HG02678 (cell line): Measurements from ENCODE around the gene SPEN.
"Not testable (repeated sequence)": the region's sequence is repeated elsewhere in the genome, so short reads cannot be mapped to it uniquely, and the experiment has no call there.

Source experiments
- ATAC-seq: cut with Tn5 transposase; IDR thresholded peaks from one replicate; pipeline ENCODE4 v1.9.1; 2021; ENCODE audit warnings: mild to moderate bottlenecking, moderate library complexity; ENCODE audit not compliant: unreplicated experiment

The SPEN gene

GRCh38 chr1:15834406-15835204, 12.9 kb upstream of the SPEN start:
- ATAC-seq = peak; percentile 48

GRCh38 chr1:15835205-15835740, 12.2 kb upstream of the SPEN start:
- peak; percentile 7 for ATAC-seq

GRCh38 chr1:15835741-15836510, 11.6 kb upstream of the SPEN start:
- peak; percentile 50 for ATAC-seq

- not testable (repeated sequence) for ATAC-seq
Observed at GRCh38 chr1:15836511-15836771, 11.1 kb upstream of the SPEN start.

DNA sequence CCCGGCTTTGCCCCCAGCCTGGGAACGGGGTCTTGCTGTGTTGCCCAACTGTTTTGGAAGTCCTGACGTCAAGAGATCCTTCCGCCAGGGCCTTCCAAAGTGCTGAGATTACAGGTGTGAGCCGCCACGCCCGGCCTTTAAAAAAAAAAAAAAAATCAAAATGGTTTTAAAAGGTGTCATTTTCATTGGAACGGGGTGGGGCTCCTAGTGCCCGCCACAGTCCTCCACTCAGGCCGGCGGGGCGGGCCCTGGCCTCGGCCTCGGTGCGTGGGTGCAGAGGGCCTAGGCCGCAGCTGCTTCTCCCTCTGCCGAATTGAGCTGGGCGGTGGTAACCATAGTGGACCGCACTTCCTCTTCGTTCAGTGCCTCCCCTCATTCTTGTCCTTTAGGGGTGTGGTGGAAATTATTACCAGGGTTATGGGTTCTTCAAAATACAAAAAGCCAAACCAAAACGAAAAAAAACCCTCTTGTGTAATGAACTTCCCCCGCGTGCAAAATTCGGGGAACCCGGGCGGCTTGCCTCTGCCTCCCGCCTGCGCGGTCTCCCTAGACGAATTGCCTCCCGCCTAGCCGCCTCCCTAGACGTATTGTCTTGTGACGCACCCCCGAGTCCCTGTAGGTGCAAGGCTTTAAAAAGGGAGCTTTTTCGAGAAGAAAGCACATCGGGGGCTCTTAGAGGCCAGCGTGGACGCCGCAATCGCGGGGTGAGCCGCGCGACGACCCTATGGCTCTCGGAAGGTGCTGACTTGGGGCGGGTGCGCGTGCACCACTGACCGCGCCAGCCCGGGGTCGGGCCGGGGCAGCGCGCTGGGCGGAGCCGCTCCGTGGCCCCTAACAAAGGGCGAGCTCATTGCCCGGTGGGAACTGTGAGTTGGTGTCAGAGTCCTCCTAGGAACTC, 10.5 kb upstream of the SPEN start:
- no peak for ATAC-seq

- no peak for ATAC-seq
Observed at GRCh38 chr1:15837931-15838330, 9.6 kb upstream of the SPEN start.

DNA sequence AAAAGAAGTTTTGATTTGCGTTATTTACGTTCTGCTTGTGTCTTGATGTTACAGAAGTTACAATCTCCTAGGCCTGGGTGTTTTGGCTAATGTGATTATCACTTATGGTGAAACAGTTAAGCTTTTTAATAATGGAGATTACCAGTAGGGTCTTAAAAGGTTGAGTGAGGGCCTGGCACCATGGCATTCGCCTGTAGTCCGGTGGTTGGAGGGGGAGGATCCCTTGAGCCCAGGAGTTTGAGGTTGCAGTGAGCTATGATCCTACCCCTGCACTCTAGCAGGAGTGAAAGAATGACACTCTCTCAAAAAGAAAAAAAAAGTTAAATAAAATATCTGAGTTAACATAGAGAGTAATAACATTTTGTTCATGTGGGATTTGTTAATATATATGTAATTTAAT, 8.8 kb upstream of the SPEN start:
- ATAC-seq = no peak

GRCh38 chr1:15843826-15844572, 3.5 kb upstream of the SPEN start:
- ATAC-seq = no peak

GRCh38 chr1:15846056-15846455, 1.5 kb upstream of the SPEN start:
- not testable (repeated sequence) for ATAC-seq

- ATAC-seq = no peak
Observed at GRCh38 chr1:15847893-15848142, 311 bp downstream of the SPEN start.

DNA sequence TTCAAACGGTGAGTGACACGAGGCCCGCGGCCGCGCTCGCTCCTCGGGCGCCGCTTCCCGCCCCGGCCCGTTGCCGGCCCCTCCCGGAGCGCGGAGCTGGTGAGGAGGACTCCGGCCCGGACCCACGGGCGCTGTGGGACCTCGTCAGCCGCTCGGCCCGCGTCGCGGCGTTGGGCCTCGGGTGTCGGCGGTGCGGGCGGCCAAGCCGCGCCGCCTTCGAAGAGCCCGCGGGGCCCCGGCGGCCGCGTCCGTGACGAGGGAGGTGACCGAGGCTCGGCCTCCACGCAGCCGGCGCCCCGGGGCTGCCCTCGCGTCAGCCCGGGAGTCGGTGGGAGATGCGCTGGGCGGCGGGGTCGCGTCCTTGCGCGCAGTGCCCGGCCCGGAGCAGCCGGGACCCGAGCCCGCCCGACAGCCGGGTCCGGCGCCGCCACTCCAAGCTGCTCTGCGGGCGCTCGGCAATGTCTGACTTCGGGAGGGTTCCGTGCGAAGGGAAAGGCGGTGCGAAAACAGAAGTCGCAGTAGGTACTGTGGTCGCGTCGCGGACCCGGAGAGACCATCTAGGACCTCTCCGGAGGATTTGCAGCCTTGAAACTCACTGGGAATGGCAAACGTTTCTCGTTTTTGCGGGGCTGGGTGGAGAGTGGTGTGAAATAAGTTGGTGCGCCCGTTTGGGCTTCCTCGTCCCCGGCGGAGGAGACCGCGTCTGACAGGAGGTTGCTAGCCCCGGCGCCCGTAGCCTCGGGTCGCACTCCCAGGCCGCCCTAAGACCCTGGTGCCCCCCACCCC, 829 bp downstream of the SPEN start:
- peak; percentile 19 for ATAC-seq

- no peak for ATAC-seq
Observed at GRCh38 chr1:15848929-15849774, 1.6 kb downstream of the SPEN start.

GRCh38 chr1:15849775-15850324, 2.3 kb downstream of the SPEN start:
- no peak for ATAC-seq

DNA sequence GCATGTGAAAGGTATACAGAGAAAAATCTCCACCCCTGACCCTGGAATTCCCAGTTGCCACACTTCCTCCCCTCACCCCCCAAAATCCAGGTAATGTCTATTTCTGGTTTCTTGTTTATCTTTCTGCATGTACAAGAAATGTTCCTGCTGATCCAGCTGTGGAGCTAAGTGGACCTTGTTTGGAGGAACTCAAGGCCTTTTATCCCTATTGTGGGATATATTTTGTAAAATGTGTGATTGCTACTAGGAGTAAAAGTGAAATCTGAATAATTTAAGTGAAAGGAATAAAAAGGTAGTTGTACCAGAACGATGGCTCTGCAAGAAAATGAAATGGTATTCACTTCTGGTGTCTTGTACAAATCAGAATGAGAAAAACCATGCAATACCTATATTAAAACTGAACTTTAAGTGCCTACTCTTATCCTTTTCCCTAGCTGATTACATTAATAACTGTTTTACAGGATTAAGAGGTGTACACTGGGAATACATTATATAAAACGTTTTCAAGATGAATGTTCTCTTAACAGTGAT, 3.0 kb downstream of the SPEN start:
- no peak for ATAC-seq

DNA sequence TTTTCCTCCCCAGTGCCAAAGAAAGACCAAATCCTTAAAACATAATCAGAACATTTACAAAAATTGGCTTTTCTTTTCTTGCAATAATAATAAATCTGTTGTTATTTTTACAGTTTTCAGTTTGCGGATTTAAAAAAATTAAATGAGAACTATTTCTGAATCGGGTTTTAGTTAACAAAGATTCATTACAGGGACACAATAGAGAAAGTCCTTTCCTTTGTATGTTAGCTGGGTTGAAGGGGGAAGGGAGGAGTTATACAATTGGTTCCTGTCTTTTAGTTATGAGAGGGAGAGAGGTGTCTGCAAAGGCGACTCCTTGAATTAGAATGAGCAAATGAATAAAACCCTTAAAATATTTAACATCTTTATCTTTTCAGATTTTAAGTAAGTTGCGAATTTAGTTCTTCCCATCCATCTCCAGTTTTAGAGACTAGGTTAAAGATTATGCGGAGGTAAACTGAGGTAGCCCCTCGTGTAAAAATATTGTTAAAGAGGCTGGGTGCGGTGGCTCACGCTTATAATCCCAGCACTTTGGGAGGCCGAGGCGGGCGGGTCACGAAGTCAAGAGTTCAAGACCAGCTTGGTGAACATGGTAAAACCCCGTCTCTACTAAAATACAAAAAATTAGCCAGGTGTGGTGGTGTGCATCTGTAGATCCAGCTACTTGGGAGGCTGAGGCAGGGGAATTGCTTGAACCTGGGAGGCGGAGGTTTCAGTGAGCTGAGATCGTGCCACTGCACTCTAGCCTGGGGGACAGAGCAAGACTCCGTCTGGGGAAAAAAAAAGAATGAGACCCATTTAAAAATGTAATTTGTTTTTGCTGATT, 3.9 kb downstream of the SPEN start:
- ATAC-seq = no peak

GRCh38 chr1:15852036-15852827, 4.7 kb downstream of the SPEN start:
- ATAC-seq = no peak

DNA sequence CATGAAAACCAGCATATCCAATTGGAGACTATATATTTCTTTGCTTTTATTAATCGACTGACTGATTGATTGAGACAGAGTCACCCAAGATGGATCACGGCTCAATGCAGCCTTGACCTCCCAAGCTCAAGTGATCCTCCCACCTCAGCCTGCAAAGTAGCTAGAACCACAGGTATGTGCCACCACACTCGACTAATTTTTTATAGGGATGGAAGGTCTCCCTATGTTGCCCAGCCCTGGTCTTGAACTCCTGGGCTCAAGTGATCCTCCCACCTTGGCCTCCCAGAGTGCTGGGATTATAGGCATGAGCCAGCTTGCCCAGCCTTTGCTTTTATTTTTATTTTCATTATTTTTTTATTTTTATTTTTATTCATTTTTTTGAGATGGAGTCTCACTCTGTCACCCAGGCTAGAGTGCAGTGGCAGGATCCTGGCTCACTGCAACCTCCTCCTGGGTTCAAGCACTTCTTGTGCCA, 5.4 kb downstream of the SPEN start:
- no peak for ATAC-seq
